Measurements from ENCODE around the gene WDR93.

Gene WDR93

GRCh38 chr15:89693091-89693490 lies 2.5 kb downstream of the WDR93 start:
- no peak for DNase-seq

- no peak for DNase-seq
Measured at GRCh38 chr15:89693696-89694095, 3.1 kb downstream of the WDR93 start.

GRCh38 chr15:89695198-89695597 lies 4.6 kb downstream of the WDR93 start:
- no peak for DNase-seq

GRCh38 chr15:89704411-89704810 lies 13.8 kb downstream of the WDR93 start:
- no peak for DNase-seq

- DNase-seq, result peak; percentile 24
Measured at GRCh38 chr15:89707577-89707976, 17.0 kb downstream of the WDR93 start.

- DNase-seq, result no peak
Measured at GRCh38 chr15:89714775-89715174, 24.2 kb downstream of the WDR93 start.

- no peak for DNase-seq
Measured at GRCh38 chr15:89723031-89723430, 32.4 kb downstream of the WDR93 start.

- no peak for DNase-seq
Measured at GRCh38 chr15:89724621-89725020, 34.0 kb downstream of the WDR93 start.

GRCh38 chr15:89725064-89725463 lies 34.5 kb downstream of the WDR93 start:
- no peak for DNase-seq

GRCh38 chr15:89728254-89728653 lies 37.6 kb downstream of the WDR93 start:
- DNase-seq, result no peak

- no peak for DNase-seq
Measured at GRCh38 chr15:89731275-89731674, 40.7 kb downstream of the WDR93 start.

GRCh38 chr15:89732451-89733172 lies 42.0 kb downstream of the WDR93 start:
- DNase-seq, result no peak

GRCh38 chr15:89735773-89736172 lies 45.2 kb downstream of the WDR93 start:
- no peak for DNase-seq

- peak; percentile 69 for DNase-seq
Measured at GRCh38 chr15:89740137-89740536, 49.5 kb downstream of the WDR93 start.

- DNase-seq, result no peak
Measured at GRCh38 chr15:89743011-89743410, 52.4 kb downstream of the WDR93 start.

GRCh38 chr15:89743594-89743993 lies 53.0 kb downstream of the WDR93 start:
- DNase-seq, result no peak

GRCh38 chr15:89745131-89745530 lies 54.5 kb downstream of the WDR93 start:
- no peak for DNase-seq

- no peak for DNase-seq
Measured at GRCh38 chr15:89745768-89746167, 55.2 kb downstream of the WDR93 start.

- DNase-seq, result no peak
Measured at GRCh38 chr15:89746386-89746780, 55.8 kb downstream of the WDR93 start.

- no peak for DNase-seq
Measured at GRCh38 chr15:89747708-89748682, 57.4 kb downstream of the WDR93 start.

GRCh38 chr15:89749054-89749453 lies 58.4 kb downstream of the WDR93 start:
- no peak for DNase-seq

- no peak for DNase-seq
Measured at GRCh38 chr15:89749526-89749925, 58.9 kb downstream of the WDR93 start.

GRCh38 chr15:89749951-89750559 lies 59.4 kb downstream of the WDR93 start:
- no peak for DNase-seq
